Measurements from ENCODE around the gene HYAL3.

GRCh38 chr3:50334339-50335075, 35.3 kb upstream of the HYAL3 start:
- no peak for TF ChIP-seq CTCF (IDR thresholded peaks at IDR 0.05; ENCODE audit: low read depth, low read length, poor library complexity, severe bottlenecking)
- TF ChIP-seq EZH2phosphoT487 (IDR thresholded peaks at IDR 0.05; ENCODE audit: borderline replicate concordance, low read length) = no peak
